HL-60/S4 treated with retinoic acid at 250 ng/mL for 4 days and 3 days (cell line): Measurements from ENCODE around the gene LIMCH1.

Experiments
- in situ Hi-C: fragments of 300-500 bp; cut with MboI; formaldehyde crosslinking; loops from 2 replicates; pipeline ENCODE4 v1.7.0; 2022; ENCODE audit warnings: low sequenced_read_pairs

LIMCH1 gene

DNA sequence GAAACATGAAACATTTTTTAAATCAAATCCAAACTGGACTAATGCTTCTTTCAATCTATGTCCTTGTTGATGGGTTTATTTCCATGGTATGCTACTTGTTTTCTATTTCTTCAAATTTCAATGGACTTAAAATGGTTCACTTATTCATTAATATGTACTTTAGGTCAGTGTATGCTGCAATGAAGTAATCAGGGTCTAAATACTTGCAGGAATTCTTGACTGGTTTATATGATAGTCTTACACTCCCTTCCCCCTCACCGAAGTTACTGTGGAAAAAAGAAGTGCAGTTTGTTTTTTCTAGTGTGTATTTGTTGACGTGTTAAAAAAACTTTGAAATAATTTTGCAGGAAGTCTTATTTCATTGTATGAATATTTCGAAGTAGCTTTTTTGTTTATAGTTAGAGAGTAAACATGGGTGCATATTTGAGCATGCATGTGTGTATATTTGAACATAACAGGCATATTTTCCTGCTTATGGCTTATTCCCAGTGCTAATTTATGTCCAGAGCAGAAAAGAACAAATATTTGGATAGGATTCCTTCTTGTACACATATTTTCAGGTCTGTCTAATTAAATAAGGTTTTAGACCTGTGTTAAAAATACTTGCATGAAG is 65.0 kb downstream of the LIMCH1 start:
- in situ Hi-C loops, result no loop called here

DNA sequence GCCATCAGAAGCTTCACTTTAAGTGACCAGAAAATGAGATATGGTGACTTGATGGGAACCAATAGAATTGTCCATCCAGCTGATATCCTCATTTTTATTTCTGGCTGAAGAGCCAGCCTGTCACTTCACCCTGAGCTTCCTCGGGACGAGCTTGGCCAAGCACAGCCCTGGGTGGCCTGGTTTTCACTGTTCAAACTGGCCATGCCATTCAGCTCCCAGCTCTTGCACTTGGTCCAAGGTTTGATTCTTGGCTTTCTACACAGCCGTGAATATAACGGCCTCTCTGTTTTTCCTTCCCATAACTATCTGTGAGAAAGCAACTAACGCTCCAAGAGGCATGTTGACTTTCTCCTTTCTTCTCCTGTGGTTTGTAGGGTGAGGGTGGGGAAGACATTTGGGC is 71.9 kb downstream of the LIMCH1 start:
- in situ Hi-C loops, result no loop called here

DNA sequence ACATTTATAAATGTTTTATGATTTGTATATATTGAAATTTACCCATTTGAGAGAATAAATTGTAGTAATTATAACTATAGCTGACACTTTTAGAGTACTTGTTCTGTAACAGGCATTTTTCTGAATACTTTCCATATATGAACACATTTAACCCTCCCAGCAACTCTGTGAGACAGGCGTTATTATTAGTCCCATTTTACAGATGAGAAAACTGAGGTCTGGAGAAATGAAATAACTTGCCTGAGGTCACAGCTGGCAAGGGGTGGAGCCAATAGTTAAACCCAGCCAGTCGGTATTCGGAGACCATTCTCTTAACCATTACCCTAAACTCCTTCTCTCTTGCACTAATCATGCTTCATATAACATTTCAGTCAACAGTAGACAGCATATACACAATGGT is 72.5 kb downstream of the LIMCH1 start:
- in situ Hi-C loops, result no loop called here

DNA sequence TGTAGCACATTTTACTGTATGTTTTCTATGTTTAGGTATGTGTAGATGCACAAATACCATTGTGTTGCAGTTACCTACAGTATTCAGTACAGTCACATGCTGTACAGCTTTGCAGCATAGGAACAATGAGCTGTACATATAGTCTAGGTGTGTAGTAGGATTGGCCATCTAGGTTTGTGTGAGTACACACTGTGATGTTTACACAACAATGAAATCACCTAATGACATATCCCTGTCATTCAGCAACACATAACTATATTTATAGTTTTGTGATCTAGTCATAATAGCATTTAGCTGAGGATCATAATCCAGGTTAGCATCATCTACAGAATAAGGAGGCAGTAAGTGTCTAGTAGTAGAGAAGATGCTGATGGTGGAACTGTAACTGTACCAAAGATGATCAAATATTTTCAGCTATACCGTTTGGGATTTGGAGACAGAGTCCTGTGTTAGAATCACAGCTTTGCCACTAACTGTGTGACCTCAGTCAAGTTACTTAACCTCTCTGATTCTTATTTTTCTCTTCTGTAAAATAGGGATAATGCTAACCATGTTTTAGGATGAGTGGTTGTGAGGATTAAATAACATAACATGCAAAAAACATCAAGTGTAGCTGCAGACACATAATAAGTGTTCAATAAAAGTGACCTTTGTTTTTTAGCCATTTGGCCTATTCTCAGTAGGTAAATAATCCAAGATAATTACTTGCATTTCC is 73.3 kb downstream of the LIMCH1 start:
- in situ Hi-C loops, result no loop called here

DNA sequence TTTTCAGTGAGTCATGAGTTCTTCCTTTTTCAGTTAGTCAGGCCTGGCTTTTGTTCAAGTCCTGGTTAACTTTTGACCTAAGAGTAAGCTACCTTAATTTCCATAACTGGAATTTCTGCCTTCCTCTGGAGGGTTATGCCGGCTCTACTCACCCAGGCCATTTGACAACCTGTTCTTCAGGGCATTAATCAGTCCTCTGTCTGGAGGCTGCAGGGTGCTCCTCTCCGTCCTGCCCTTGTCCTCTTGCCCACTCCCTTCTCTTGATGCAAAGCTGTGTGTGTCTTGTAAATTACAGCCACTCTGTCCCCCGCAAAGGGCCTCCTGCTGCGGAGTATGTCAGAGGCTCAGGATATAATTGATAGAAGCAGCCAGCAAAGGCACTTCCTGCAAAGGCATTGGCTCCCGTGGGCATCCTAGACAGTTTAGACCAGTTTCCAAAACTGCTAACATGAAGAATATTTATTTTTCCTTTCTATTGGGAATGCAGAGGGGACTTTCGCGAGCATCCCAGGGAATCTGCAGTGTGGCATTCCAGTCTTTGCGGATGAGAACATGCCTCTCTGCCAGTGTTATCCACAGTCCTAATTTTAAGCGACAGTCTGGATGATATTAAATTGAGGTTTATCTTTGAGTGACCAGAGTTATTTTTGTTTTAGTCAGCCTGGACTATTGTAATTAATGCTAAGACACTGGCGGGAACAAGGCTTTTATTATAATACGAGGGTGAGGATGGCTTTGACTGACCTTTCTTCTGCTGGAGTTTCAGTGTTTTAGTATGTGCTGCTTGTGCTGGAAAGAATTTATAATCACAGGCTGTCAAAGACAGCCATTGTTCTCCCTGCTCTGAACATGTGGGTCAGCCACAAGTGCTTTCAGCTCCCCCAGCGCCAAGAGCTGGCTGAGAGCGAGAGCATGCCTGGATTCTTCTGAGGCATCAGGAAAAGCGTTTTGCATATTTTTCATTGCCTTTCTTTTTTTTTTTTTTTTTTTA is 74.2 kb downstream of the LIMCH1 start:
- in situ Hi-C loops, result no loop called here

DNA sequence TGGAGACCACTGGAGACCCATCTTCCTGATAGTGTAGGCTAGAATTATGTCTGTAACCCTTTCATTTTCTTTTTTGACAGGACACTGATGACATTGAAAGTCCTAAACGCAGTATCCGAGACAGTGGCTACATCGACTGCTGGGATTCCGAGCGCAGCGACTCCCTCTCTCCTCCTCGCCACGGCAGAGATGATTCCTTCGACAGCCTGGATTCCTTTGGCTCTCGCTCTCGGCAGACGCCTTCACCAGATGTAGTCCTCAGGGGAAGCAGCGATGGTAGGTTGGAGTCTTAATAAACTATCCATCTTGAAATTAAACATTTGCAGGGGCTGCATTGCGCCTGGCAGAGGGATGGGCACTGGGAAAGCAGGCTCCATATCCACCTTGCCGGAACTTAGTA is 75.4 kb downstream of the LIMCH1 start:
- in situ Hi-C loops, result no loop called here

DNA sequence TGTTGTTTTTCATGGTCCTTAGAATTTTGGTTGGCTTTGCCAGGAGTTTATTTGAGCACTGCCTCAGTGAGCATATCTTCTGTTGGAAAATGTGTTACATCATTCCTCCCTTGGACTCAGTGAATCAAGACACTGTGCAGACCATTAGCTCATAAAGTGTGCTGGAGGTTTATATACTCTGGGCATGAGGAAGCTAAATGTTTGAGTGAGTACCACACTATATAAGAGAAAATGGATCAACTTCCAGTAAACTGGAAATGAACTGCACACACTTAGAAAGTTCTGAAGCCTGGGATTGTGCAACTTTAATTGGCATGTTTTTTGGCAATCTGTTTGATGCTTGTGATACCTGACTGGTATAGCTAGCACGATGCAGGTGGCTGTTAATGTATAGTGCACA is 75.9 kb downstream of the LIMCH1 start:
- in situ Hi-C loops, result no loop called here

DNA sequence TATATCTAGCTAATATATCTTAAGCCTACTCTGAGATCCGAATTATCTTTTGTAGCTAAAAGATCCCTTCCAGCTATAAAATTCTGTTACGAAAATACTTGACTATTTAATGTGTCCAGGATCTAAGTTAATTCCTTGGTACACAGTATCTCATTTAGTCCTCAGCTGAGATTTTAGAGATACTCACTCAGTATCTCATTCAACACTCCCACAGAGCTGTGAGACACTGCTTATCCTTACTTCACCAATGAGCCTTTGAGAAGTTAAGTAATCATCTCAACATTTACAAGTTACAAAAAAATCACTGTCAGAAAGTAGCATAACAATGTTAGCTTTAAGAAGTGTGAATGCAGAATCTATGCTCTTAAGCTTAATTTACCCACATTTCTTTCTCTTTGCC is 76.6 kb downstream of the LIMCH1 start:
- in situ Hi-C loops, result no loop called here

DNA sequence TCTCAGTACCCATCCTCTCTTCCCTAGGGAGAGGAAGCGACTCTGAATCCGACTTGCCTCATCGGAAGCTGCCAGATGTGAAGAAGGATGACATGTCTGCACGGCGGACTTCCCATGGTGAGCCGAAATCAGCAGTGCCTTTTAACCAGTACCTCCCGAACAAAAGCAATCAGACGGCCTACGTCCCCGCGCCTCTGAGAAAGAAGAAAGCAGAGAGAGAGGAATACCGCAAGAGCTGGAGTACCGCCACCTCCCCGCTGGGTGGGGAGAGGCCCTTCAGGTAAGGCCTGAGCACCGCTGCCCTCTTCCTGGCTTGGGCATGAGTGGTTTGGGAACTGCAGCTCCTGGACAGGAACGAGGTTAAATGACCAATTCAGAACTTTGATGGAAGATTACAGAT is 81.2 kb downstream of the LIMCH1 start:
- in situ Hi-C loops, result no loop called here

DNA sequence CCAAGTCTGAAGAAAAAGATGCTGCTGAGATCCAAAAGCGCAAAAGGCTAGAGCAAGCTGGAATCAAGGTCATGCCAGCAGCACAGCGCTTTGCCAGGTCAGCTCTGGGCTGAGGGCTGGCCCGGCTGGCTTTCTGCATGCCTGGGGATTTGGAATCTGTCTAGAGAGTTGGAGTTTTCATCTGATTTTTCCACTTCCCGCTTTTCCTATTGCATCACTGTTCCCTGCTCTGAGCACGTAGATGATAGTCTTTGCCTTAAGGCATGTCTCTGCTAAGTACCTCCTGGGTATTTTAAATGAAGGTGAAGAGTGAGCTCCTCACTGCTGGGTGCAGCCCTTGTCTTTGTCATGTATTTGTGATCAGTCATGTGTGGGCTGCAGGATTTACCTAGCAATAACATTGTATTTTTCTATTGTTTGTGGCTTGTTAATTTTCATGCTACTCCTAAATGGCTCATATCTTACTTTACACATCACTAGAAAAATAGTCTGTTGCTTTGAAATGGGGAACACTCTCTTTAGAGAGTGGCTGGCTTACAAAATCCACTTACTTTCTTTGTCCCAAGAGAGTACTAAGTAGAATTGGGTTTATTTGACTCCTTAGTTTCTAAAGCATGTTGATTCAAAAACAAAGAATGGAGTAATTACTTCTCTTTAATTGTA is 82.8 kb downstream of the LIMCH1 start:
- in situ Hi-C loops, result no loop called here

DNA sequence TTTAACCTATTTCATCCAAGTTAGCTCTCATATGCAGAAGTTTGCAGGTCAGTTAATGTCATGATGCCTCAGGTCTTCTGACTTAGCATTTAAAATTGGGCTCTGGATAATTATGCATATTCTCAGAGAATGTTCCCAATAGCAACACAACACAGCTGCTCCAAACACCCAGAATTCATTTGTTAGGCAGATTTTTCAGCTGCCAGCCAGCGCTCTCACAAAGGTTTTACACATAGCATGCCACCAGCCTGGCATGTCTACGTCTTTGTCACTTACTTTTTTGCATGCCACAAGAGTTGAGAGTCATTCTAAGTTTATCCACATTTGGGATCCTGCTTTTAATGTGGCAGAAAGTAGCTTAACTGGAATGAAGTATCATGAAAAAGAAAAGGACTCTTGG is 84.8 kb downstream of the LIMCH1 start:
- in situ Hi-C loops, result no loop called here

DNA sequence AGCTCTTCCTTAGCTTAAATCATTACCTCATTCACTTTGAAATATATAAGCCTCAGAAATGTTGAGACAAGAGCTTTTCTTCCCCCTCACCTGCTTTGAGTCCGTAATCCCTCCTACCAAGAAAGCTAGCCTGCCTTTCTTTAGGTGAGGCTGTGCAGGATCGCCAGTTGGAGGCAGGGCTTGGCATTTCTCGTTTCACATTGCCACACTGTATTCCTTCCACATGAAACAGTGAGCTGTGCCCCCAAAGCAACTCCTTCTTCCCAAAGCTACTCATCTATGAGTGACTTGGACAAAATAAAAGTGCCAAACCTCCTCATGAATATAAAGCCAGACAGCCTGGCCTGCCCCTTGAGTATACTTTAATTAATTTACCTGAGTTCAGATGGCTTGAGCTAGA is 86.8 kb downstream of the LIMCH1 start:
- in situ Hi-C loops, result no loop called here

DNA sequence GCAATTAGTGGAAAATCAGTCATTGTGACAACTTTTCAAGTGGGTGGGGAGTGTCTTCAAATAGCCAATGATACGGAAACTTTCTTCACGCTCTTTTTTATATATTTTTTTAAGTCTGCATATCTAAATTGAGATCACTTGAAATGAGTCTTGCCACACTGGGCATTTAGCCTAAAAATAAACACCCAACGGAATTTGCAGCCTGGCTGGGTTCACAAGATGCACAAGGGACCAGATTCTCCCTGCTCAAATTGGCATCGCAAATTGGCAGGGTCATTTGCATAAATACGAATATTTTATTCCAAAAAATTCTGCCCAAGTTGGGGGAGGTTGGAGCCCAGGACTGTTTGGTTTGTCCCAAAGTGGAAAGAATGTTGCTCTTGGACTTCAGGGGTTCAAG is 87.6 kb downstream of the LIMCH1 start:
- in situ Hi-C loops, result no loop called here

DNA sequence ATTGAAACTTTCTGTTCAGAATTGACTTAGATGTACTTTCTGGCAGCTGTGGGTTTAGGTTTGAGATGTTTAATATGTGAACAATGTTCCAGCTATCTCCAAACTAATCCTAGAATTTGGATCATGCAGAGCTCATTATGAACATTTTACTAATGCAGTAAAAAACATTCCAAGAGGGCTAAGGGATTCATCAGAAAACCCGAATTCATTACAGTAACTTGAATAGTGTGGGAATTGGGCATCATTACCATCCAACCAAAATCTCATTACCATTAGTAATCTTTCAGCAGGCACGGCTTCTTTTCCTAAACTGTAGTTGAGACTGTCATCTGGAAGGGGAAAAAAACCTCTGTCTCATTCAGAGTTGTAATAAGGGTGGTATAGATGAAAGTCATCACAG is 91.0 kb downstream of the LIMCH1 start:
- in situ Hi-C loops, result no loop called here

DNA sequence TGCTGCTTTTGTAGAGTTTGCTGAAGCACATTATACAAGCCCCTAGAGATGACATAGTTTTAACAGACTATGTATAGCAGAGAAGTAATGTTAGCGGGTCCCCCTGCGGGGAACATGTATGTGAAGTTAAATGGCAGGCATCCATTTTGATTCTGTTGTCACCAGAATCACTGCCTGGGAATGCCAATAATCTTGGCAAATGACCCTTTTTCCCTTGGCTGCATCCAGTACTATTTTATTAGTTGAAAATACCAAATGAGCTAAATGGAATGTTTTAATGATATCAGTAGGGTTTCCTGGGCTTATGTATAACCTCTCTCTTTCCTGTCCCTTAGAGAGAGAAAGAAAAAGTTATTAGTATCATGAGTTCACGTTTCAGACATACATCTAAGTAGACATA is 93.6 kb downstream of the LIMCH1 start:
- in situ Hi-C loops, result no loop called here

DNA sequence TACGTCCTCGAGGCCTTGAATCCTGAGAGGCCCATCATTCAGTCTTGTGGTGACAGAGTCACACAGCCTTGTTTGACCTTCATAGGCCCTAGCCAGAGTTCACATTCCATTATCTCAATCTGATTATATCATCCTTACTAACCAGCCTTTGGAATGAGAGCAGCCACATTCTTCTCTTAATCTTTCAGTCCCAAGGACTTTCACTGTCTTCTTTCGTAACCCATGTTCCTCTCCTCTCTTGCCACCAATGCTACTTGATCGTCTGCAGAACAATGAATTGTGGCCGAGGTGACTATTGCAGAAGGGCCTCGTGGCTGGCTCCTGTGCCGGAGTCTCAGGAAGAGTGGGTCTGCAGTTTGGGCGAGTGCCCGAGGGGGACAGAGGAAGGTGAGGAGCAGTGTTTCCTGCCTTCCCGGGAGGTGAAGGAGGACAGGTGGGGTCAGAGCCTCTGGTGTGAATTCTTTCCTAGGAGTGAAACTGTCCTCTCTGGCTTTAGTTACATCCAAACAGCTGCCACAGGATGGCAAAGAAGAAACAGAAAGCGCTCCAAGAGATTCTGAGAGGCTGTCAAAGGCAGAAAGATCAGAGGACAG is 94.6 kb downstream of the LIMCH1 start:
- in situ Hi-C loops, result no loop called here

DNA sequence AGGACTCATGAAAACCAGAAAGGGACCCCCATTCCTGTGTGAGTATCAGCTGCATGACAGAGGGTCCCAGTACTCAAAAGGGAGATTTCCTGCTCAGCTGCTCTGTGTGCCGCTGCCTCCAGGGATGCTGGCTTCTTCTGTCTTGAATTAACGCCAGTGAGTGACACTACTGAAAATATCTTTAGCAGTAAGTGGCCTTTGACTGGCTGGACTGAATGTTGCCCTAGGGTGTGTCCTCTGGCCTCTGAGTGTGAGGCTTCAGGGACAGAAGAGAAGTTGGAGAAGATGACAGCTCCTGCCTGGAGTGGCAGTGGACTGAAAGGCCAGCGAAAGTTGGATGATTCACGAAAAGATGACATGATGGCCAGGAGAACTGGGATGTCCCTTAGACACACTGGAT is 95.4 kb downstream of the LIMCH1 start:
- in situ Hi-C loops, result no loop called here

DNA sequence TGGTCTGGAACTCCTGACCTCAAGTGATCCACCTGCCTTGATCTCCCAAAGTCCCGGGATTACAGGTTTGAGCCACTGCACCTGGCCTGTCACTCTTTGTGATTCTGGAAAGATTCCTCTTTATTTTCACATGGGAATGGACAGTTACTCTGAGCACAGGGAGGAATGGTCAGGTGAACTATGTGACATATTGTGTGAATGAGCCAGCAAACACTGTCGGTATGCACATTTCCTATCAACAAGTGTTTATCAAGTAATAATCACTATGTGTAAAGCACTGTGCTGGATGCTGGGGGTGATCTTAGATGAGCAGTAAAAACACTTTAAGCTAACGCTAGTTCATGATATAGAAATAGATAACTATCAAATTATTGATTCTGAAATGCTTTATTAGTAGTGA is 97.5 kb downstream of the LIMCH1 start:
- in situ Hi-C loops, result no loop called here

DNA sequence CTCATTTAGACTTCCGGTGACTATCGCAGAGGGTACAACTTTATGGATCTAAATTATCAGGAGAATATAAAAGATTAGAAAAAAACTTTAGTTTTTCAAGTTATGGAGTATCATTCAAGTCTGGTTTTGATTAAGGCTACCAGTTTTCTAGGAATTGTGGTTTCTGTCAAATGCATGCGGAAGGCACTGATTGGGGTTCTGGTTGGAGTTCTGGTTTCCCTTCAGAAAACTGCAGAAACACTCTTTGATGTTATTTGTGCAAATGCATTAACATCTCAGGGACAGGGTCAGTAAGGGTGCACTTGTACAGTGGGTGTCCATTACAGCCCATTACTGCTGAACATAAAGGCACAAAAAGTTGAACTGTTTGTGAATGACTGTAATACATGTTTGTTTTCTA is 100.2 kb downstream of the LIMCH1 start:
- in situ Hi-C loops, result no loop called here

DNA sequence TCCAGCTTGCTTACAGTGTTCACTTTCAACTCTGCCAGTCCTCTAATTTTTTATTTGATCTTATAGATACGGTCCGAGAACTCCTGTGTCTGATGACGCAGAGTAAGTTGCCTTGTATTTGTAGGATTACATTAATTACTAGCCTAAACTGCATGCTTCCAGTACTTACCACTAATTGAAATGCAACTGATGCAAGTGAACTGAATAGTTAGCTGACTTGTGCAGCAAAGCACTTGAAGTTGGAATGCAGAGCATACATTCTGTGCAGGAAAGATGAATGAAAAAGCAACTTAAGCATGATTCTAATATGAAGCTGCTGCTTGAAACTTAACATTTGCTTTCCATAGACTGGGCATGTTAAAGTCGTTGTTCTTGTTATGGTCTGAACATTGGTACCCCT is 100.9 kb downstream of the LIMCH1 start:
- in situ Hi-C loops, result no loop called here

DNA sequence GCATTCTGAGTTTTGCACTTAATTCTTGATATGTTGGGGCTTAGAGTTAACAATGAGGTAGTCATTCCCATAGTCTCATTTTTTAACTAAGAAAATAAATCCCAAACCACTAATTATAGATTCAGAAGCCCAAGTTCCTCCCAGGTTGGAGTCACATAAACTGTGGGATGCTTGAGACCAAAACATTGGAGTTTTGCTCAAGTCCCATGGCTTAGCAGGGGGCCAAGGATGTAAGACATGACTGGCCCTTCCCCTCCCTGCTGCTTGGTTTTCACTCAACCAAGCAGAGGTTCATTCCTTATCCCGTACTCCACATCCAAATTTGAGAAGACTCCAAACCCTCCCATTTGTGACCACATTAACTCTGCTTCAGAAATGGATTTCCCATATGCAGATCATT is 101.3 kb downstream of the LIMCH1 start:
- in situ Hi-C loops, result no loop called here
